GM23338 (cell line): ENCODE measurements around the gene ATG16L2. TPM values are rescaled to one million over a fixed set of nuclear protein-coding genes. Genes with fewer than 3 reads are reported as not detected.

ENCODE experiments used
- ATAC-seq: fragments of 200-7000 bp; cut with Tn5 transposase; 3 replicates; pipeline ENCODE4 v1.9.1; 2020
- DNase-seq: peaks from one replicate; pipeline ENCODE4 v3.0.0-alpha.2; 2015; ENCODE audit warnings: low spot score
- H2AFZ ChIP-seq: fragments of 200-600 bp; sonication (generic); 2 replicates; pipeline ENCODE4 v1.8.0; 2016; ENCODE audit warnings: antibody characterized with exemption, mild to moderate bottlenecking, moderate library complexity
- H3F3A ChIP-seq: fragments of 200-600 bp; sonication (generic); replicated peaks from 2 replicates; pipeline ENCODE4 v1.8.0; 2017; ENCODE audit warnings: antibody characterized with exemption, mixed run types, low read depth
- H3K27ac ChIP-seq: fragments of 200-600 bp; sonication (generic); 2 replicates; pipeline ENCODE4 v1.6.1; 2016; ENCODE audit warnings: low read depth
- H3K27me3 ChIP-seq: fragments of 200-600 bp; sonication (generic); 2 replicates; pipeline ENCODE4 v1.8.0; 2016; ENCODE audit warnings: mild to moderate bottlenecking, mixed run types, moderate library complexity; ENCODE audit not compliant: insufficient read depth
- H3K36me3 ChIP-seq: fragments of 200-600 bp; sonication (generic); 2 replicates; pipeline ENCODE4 v1.8.0; 2016; ENCODE audit warnings: mild to moderate bottlenecking; ENCODE audit not compliant: insufficient read depth
- H3K4me1 ChIP-seq: fragments of 200-600 bp; sonication (generic); 2 replicates; pipeline ENCODE4 v1.8.0; 2016; ENCODE audit warnings: mild to moderate bottlenecking, moderate library complexity; ENCODE audit not compliant: insufficient read depth
- H3K4me2 ChIP-seq: fragments of 200-600 bp; sonication (generic); 2 replicates; pipeline ENCODE4 v1.7.1; 2017; ENCODE audit warnings: mixed run types
- H3K4me3 ChIP-seq: fragments of 200-600 bp; sonication (generic); 2 replicates; pipeline ENCODE4 v1.6.1; 2016; ENCODE audit warnings: mixed run types
- H3K79me2 ChIP-seq: fragments of 200-600 bp; sonication (generic); replicated peaks from 2 replicates; pipeline ENCODE4 v1.8.0; 2017; ENCODE audit warnings: mild to moderate bottlenecking; ENCODE audit not compliant: insufficient read depth
- H3K9me2 ChIP-seq: fragments of 200-600 bp; sonication (generic); 2 replicates; pipeline ENCODE4 v1.8.0; 2017; ENCODE audit not compliant: insufficient read depth
- H4K20me1 ChIP-seq: fragments of 200-600 bp; sonication (generic); replicated peaks from 2 replicates; pipeline ENCODE4 v1.8.0; 2017; ENCODE audit warnings: mild to moderate bottlenecking; ENCODE audit not compliant: insufficient read depth
- H3K27ac Mint-ChIP-seq: 2 replicates; pipeline ENCODE4 v1.8.0; 2020; ENCODE audit warnings: inconsistent platforms, mild to moderate bottlenecking, moderate library complexity, mixed read lengths
- H3K27me3 Mint-ChIP-seq: 3 replicates; pipeline ENCODE4 v1.8.0; 2022; ENCODE audit warnings: low read depth, mild to moderate bottlenecking, moderate library complexity, mixed read lengths, inconsistent platforms; ENCODE audit not compliant: insufficient read depth, poor library complexity
- H3K36me3 Mint-ChIP-seq: 3 replicates; pipeline ENCODE4 v1.8.0; 2021; ENCODE audit warnings: low read depth, mild to moderate bottlenecking, inconsistent platforms, moderate library complexity, mixed read lengths
- H3K4me1 Mint-ChIP-seq: 3 replicates; pipeline ENCODE4 v1.8.0; 2020; ENCODE audit warnings: mild to moderate bottlenecking, inconsistent platforms, mixed read lengths
- H3K4me3 Mint-ChIP-seq: 3 replicates; pipeline ENCODE4 v1.8.0; 2021; ENCODE audit warnings: moderate library complexity, mild to moderate bottlenecking, inconsistent platforms, mixed read lengths
- H3K9me3 Mint-ChIP-seq: 3 replicates; pipeline ENCODE4 v1.8.0; 2020; ENCODE audit warnings: moderate library complexity, mild to moderate bottlenecking, inconsistent platforms, mixed read lengths
- EZH2phosphoT487 ChIP-seq: fragments of 200-600 bp; sonication (generic); IDR thresholded peaks from one replicate; pipeline ENCODE4 v1.8.1; 2018; ENCODE audit warnings: antibody characterized with exemption; ENCODE audit not compliant: unreplicated experiment
- JUNB ChIP-seq: IDR thresholded peaks from one replicate; pipeline ENCODE4 v1.6.1; 2016; ENCODE audit warnings: antibody characterized with exemption; ENCODE audit not compliant: unreplicated experiment
- NANOG ChIP-seq: IDR thresholded peaks from 2 replicates; pipeline ENCODE4 v1.6.1; 2016; ENCODE audit warnings: antibody characterized with exemption, borderline replicate concordance
- POLR2AphosphoS5 ChIP-seq: IDR thresholded peaks from 2 replicates; pipeline ENCODE4 v1.6.1; 2016; ENCODE audit warnings: antibody characterized with exemption, low read depth
- STAT1 ChIP-seq: IDR thresholded peaks from one replicate; pipeline ENCODE4 v1.6.1; 2016; ENCODE audit warnings: antibody characterized with exemption; ENCODE audit not compliant: unreplicated experiment
- ZNF114 ChIP-seq: fragments of 250-450 bp; sonication (Bioruptor Pico); IDR thresholded peaks from 2 replicates; pipeline ENCODE4 v1.5.0; 2020; ENCODE audit warnings: mild to moderate bottlenecking, moderate library complexity
- ZNF331 ChIP-seq: fragments of 250-450 bp; sonication (Bioruptor Pico); IDR thresholded peaks from 2 replicates; pipeline ENCODE4 v1.5.0; 2020; ENCODE audit warnings: low read depth, mild to moderate bottlenecking, moderate library complexity
- ZNF462 ChIP-seq: fragments of 250-450 bp; sonication (Bioruptor Pico); IDR thresholded peaks from 2 replicates; pipeline ENCODE4 v1.5.0; 2020; ENCODE audit warnings: mild to moderate bottlenecking, moderate library complexity
- polyA plus RNA-seq: library from polyadenylated mRNA; unstranded; fragments of >200 nt; fragmentation: Nextera tagmentation; extraction: Ambion mirVana; gene quantifications from 2 replicates; pipeline ENCODE4 v1.2.1, GENCODE V29; 2016
- total RNA-seq: library from RNA; depleted of rRNA; stranded (reverse); fragments of >200 nt; shearing (Covaris generic); gene quantifications from 2 replicates; pipeline ENCODE4 v1.2.3, GENCODE V29; 2014
- TF ChIP-seq, protein P1 (sequence below): IDR thresholded peaks from one replicate; pipeline ENCODE4 v1.6.1; 2018; ENCODE audit warnings: antibody characterized with exemption; ENCODE audit not compliant: unreplicated experiment

Gene ATG16L2
- total and polyA plus RNA-seq, 2 experiments from 2014 or later: 9.6 to 24.6 TPM

DNA sequence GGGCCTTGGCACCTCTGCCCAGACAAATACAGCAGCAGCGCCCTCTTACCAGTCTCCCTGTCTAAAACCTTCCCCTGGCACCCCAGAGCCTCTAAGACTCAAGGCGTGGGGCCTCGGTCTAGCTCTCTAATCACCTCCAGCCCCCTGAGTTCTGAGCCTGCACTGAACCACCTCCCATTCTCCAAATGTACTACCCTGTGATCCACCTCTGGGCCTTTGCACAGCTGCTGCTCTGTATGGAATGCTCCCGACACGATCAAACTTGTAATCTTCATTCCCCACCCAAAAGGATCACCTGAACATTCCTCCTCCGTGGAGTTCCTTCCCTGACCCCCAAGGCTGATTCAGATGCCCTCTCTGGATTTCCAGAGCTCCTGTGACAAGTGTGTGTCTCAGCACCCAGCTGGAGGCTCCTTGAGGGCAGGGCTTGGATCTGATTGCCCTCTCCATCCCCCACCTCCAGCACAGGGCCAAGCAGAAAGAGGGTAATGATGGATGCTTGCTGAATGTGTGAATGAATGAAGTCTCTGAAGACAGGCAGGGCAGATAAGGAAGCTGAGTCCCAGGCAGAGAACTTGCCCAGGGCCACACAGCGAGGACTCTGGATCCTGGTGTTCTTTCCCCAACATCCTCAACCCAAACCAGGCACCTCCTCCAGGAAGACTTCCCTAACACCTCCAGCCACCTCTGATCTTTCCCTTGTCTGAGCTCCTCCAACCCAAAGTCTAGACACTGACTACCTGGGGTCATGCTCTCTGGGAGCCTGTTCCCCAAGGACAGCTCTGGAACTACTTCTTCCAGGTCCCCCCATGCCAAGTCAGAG, 38.7 kb upstream of the ATG16L2 start:
- no peaks in the 10 kb centered on the region for H3K36me3 ChIP-seq
- no peak overlapping the region for H3K4me3 ChIP-seq
- H4K20me1 ChIP-seq: no peaks in the 10 kb centered on the region
- Mint-ChIP-seq H3K9me3 (no peaks in the 10 kb centered on the region), H3K27ac (no peak overlapping the region), H3K27me3 (peaks cover 5% of the 10 kb centered on the region), H3K4me3 (no peak overlapping the region; the same call in 2 of the 3 replicates), H3K36me3 (no peaks in the 10 kb centered on the region; the same call in 2 of the 3 replicates), H3K4me1 (peaks cover 13% of the 10 kb centered on the region)
- no peak for ATAC-seq
- H3K27ac ChIP-seq: no peak overlapping the region
- no peaks in the 10 kb centered on the region for H3K9me2 ChIP-seq
- H3K4me2 ChIP-seq: no peak overlapping the region
- H3K4me1 ChIP-seq: no peaks in the 10 kb centered on the region; the same call in 1 of the 2 replicates
- H2AFZ ChIP-seq: no peak overlapping the region
- no peaks in the 10 kb centered on the region for H3F3A ChIP-seq
- H3K27me3 ChIP-seq: peaks cover 7% of the 10 kb centered on the region
- TF ChIP-seq ZNF114 (CRISPR knock-in tag): no peak
- TF ChIP-seq JUNB: no peak
- no peak for TF ChIP-seq NANOG
- no peak for TF ChIP-seq ZNF331
- TF ChIP-seq EZH2phosphoT487: no peak
- TF ChIP-seq, protein P1, sequence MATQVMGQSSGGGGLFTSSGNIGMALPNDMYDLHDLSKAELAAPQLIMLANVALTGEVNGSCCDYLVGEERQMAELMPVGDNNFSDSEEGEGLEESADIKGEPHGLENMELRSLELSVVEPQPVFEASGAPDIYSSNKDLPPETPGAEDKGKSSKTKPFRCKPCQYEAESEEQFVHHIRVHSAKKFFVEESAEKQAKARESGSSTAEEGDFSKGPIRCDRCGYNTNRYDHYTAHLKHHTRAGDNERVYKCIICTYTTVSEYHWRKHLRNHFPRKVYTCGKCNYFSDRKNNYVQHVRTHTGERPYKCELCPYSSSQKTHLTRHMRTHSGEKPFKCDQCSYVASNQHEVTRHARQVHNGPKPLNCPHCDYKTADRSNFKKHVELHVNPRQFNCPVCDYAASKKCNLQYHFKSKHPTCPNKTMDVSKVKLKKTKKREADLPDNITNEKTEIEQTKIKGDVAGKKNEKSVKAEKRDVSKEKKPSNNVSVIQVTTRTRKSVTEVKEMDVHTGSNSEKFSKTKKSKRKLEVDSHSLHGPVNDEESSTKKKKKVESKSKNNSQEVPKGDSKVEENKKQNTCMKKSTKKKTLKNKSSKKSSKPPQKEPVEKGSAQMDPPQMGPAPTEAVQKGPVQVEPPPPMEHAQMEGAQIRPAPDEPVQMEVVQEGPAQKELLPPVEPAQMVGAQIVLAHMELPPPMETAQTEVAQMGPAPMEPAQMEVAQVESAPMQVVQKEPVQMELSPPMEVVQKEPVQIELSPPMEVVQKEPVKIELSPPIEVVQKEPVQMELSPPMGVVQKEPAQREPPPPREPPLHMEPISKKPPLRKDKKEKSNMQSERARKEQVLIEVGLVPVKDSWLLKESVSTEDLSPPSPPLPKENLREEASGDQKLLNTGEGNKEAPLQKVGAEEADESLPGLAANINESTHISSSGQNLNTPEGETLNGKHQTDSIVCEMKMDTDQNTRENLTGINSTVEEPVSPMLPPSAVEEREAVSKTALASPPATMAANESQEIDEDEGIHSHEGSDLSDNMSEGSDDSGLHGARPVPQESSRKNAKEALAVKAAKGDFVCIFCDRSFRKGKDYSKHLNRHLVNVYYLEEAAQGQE: no peak
- TF ChIP-seq STAT1: no peak
- no peak for DNase-seq
- no peaks in the 10 kb centered on the region for H3K79me2 ChIP-seq

DNA sequence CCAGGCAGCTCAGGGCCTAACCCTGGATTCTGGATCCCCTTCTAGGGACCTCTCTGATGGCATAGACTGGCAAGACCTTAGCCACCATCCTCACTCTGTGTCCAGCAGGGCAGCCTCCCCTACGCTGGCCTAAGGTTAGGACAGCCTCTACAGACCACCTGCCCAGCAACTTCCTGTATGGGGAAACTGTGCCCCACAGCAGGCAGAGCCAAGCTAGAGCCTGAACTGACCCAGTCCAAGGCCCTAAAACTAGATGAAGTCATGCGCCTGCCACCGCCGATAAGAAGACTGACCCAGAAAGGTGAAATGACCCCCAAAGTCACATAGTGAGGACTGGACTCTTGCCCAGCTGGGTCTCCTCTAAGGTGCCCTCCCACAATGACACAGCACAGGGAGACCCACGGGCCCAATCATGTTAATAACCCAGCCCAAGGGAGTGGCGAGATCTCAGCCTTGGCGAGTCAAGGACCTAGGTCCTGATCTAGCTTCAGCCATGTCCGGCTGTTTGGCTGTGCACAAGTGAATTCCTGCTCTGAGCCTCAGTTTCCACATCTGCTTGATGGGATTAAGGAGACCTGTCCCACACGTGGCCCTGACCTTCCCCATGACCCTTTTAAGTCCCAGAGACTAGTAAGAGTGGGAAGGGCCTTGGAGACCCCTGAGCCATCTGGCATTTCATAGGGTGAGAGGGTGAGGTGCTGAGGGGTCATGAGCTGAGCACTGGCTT, 37.9 kb upstream of the ATG16L2 start:
- Histone ChIP-seq H3K9me2 (no peaks in the 10 kb centered on the region), H3K79me2 (no peaks in the 10 kb centered on the region), H4K20me1 (no peaks in the 10 kb centered on the region), H2AFZ (no peak overlapping the region), H3K27ac (no peak overlapping the region), H3K4me3 (no peak overlapping the region), H3F3A (no peaks in the 10 kb centered on the region), H3K4me1 (no peaks in the 10 kb centered on the region; the same call in 1 of the 2 replicates), H3K27me3 (peaks cover 14% of the 10 kb centered on the region), H3K4me2 (no peak overlapping the region), H3K36me3 (no peaks in the 10 kb centered on the region)
- Mint-ChIP-seq H3K4me3 (no peak overlapping the region), H3K27me3 (peaks cover 7% of the 10 kb centered on the region), H3K4me1 (peaks cover 13% of the 10 kb centered on the region), H3K36me3 (no peaks in the 10 kb centered on the region; the same call in 2 of the 3 replicates), H3K9me3 (no peaks in the 10 kb centered on the region), H3K27ac (no peak overlapping the region)
- TF ChIP-seq POLR2AphosphoS5 (no peak), NANOG (no peak), ZNF462 (CRISPR knock-in tag) (no peak), STAT1 (no peak), ZNF114 (CRISPR knock-in tag) (no peak)
- DNase-seq (no peak), ATAC-seq (no peak)
